ENCODE data around the gene SLC22A1.
"Not testable (repeated sequence)": the region's sequence is repeated elsewhere in the genome, so short reads cannot be mapped to it uniquely, and the experiment has no call there.

Gene SLC22A1

GRCh38 chr6:160095146-160095845 is 26.3 kb upstream of the SLC22A1 start:
- DNase-seq = no peak

GRCh38 chr6:160101277-160102205 is 20.1 kb upstream of the SLC22A1 start:
- no peak for DNase-seq

GRCh38 chr6:160102399-160102798 is 19.2 kb upstream of the SLC22A1 start:
- no peak for DNase-seq

- DNase-seq = no peak
Measured at GRCh38 chr6:160102956-160103824, 18.4 kb upstream of the SLC22A1 start.

- no peak for DNase-seq
Measured at GRCh38 chr6:160103825-160104100, 17.9 kb upstream of the SLC22A1 start.

GRCh38 chr6:160104821-160105517 is 16.6 kb upstream of the SLC22A1 start:
- DNase-seq = no peak

GRCh38 chr6:160106010-160106409 is 15.6 kb upstream of the SLC22A1 start:
- DNase-seq = no peak

GRCh38 chr6:160106701-160107100 is 14.9 kb upstream of the SLC22A1 start:
- DNase-seq = no peak

- no peak for DNase-seq
Measured at GRCh38 chr6:160108077-160108476, 13.5 kb upstream of the SLC22A1 start.

- no peak for DNase-seq
Measured at GRCh38 chr6:160110586-160111123, 11.0 kb upstream of the SLC22A1 start.

- DNase-seq = no peak
Measured at GRCh38 chr6:160111806-160112205, 9.8 kb upstream of the SLC22A1 start.

GRCh38 chr6:160112628-160113299 is 8.9 kb upstream of the SLC22A1 start:
- DNase-seq = no peak

- DNase-seq = not testable (repeated sequence)
Measured at GRCh38 chr6:160114536-160114935, 7.1 kb upstream of the SLC22A1 start.

GRCh38 chr6:160115421-160115820 is 6.2 kb upstream of the SLC22A1 start:
- DNase-seq = no peak

GRCh38 chr6:160116411-160116810 is 5.2 kb upstream of the SLC22A1 start:
- DNase-seq = no peak

GRCh38 chr6:160117137-160117536 is 4.5 kb upstream of the SLC22A1 start:
- no peak for DNase-seq

GRCh38 chr6:160118620-160119229 is 2.9 kb upstream of the SLC22A1 start:
- DNase-seq = no peak

GRCh38 chr6:160120087-160120486 is 1.5 kb upstream of the SLC22A1 start:
- DNase-seq = no peak

GRCh38 chr6:160121981-160122380 is 366 bp downstream of the SLC22A1 start:
- no peak for DNase-seq

GRCh38 chr6:160122744-160123143 is 1.1 kb downstream of the SLC22A1 start:
- DNase-seq = no peak

- DNase-seq = no peak
Measured at GRCh38 chr6:160124007-160124406, 2.4 kb downstream of the SLC22A1 start.

All from NCI-H2171 treated with DMSO at 0.1 percent for 48 hours (cell line).